SU-DHL-6 (cell line): ENCODE results near the gene UBASH3A.

Experiments
- H2AFZ ChIP-seq: fragments of 200-600 bp; sonication (generic); 2 replicates; pipeline ENCODE4 v1.6.1; 2014; ENCODE audit warnings: low read depth, mild to moderate bottlenecking, moderate library complexity, mixed read lengths, antibody characterized with exemption, low read length; ENCODE audit not compliant: severe bottlenecking
- H3F3A ChIP-seq: fragments of 200-600 bp; shearing (Covaris generic); 2 replicates; pipeline ENCODE4 v1.6.0; 2016; ENCODE audit warnings: antibody characterized with exemption, mild to moderate bottlenecking; ENCODE audit not compliant: insufficient read depth
- H3K27ac ChIP-seq: fragments of 200-600 bp; sonication (generic); 2 replicates; pipeline ENCODE4 v1.5.1; 2016; ENCODE audit warnings: low read depth, mild to moderate bottlenecking, low read length, moderate library complexity, mixed read lengths
- H3K27me3 ChIP-seq: fragments of 200-600 bp; sonication (generic), shearing (Covaris generic); 2 replicates; pipeline ENCODE4 v1.6.0; 2014; ENCODE audit warnings: mild to moderate bottlenecking, low read length
- H3K36me3 ChIP-seq: fragments of 200-600 bp; sonication (generic); 2 replicates; pipeline ENCODE4 v1.6.1; 2014; ENCODE audit warnings: mild to moderate bottlenecking, low read length, mixed read lengths
- H3K4me2 ChIP-seq: fragments of 300-600, 200-600 bp; shearing (Covaris generic), sonication (generic); 2 replicates; pipeline ENCODE4 v1.6.0; 2014; ENCODE audit warnings: low read length, low read depth, mild to moderate bottlenecking; ENCODE audit not compliant: poor library complexity, severe bottlenecking
- H3K4me3 ChIP-seq: fragments of 200-600 bp; sonication (generic); 2 replicates; pipeline ENCODE4 v1.5.1; 2014; ENCODE audit warnings: antibody characterized with exemption, low read length, mild to moderate bottlenecking, mixed read lengths; ENCODE audit not compliant: insufficient read depth, poor library complexity, severe bottlenecking
- H3K79me2 ChIP-seq: fragments of 200-600 bp; sonication (generic); 2 replicates; pipeline ENCODE4 v1.6.1; 2014; ENCODE audit warnings: mild to moderate bottlenecking, low read length, moderate library complexity; ENCODE audit not compliant: insufficient read depth
- H3K9ac ChIP-seq: fragments of 200-600 bp; sonication (generic); 2 replicates; pipeline ENCODE4 v1.7.0; 2014; ENCODE audit warnings: mild to moderate bottlenecking, low read length
- H3K9me2 ChIP-seq: fragments of 200-600 bp; sonication (generic); replicated peaks from 2 replicates; pipeline ENCODE4 v1.6.1; 2014; ENCODE audit warnings: low read length; ENCODE audit not compliant: insufficient read depth
- H3K9me3 ChIP-seq: fragments of 200-600 bp; sonication (generic); 2 replicates; pipeline ENCODE4 v1.6.1; 2014; ENCODE audit warnings: low read length, mixed read lengths; ENCODE audit not compliant: insufficient read depth
- H4K20me1 ChIP-seq: fragments of 200-600 bp; sonication (generic); 2 replicates; pipeline ENCODE4 v1.6.1; 2014; ENCODE audit warnings: low read depth, mild to moderate bottlenecking, antibody characterized with exemption, low read length, moderate library complexity, mixed read lengths
- EZH2phosphoT487 ChIP-seq: fragments of 200-600 bp; sonication (generic), shearing (Covaris generic); conservative IDR thresholded peaks from 2 replicates; pipeline ENCODE4 v1.6.1; 2018; ENCODE audit warnings: mild to moderate bottlenecking, antibody characterized with exemption, low read length, moderate library complexity, mixed read lengths
- TF ChIP-seq, protein P1 (sequence below): fragments of 200-600 bp; sonication (generic); IDR thresholded peaks from one replicate; pipeline ENCODE4 v1.5.1; 2017; ENCODE audit warnings: antibody characterized with exemption, mild to moderate bottlenecking, low read length, moderate library complexity; ENCODE audit not compliant: insufficient read depth, poor library complexity, severe bottlenecking

Gene UBASH3A

DNA sequence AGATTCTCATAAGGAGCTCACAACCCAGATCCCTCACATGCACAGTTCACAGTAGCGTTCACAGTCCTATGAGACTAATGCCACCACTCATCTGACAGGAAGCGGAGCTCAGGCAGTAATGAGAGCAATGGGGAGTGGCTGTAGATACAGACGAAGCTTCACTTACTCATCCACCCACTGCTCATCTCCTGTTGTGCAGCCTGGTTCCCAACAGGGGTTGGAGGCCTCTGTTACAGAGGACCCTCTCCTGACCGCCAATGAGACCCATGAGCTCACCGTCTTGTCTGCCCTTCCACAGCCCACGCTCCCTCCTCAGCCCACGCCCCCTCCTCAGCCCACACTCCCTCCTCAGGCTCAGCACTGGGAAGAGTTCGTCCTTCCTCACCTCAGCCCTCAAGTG, 52.8 kb downstream of the UBASH3A start:
- Histone ChIP-seq H3K79me2 (no peaks in the 10 kb centered on the region), H3K9ac (no peak overlapping the region), H3K9me3 (no peaks in the 10 kb centered on the region), H3K36me3 (no peaks in the 10 kb centered on the region), H3F3A (no peaks in the 10 kb centered on the region), H3K27me3 (no peaks in the 10 kb centered on the region), H4K20me1 (no peaks in the 10 kb centered on the region), H3K4me2 (no peak overlapping the region), H2AFZ (no peak overlapping the region), H3K9me2 (no peaks in the 10 kb centered on the region), H3K4me3 (no peak overlapping the region), H3K27ac (no peak overlapping the region)
- TF ChIP-seq, protein P1, sequence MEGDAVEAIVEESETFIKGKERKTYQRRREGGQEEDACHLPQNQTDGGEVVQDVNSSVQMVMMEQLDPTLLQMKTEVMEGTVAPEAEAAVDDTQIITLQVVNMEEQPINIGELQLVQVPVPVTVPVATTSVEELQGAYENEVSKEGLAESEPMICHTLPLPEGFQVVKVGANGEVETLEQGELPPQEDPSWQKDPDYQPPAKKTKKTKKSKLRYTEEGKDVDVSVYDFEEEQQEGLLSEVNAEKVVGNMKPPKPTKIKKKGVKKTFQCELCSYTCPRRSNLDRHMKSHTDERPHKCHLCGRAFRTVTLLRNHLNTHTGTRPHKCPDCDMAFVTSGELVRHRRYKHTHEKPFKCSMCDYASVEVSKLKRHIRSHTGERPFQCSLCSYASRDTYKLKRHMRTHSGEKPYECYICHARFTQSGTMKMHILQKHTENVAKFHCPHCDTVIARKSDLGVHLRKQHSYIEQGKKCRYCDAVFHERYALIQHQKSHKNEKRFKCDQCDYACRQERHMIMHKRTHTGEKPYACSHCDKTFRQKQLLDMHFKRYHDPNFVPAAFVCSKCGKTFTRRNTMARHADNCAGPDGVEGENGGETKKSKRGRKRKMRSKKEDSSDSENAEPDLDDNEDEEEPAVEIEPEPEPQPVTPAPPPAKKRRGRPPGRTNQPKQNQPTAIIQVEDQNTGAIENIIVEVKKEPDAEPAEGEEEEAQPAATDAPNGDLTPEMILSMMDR: no peak
- no peak for TF ChIP-seq EZH2phosphoT487

DNA sequence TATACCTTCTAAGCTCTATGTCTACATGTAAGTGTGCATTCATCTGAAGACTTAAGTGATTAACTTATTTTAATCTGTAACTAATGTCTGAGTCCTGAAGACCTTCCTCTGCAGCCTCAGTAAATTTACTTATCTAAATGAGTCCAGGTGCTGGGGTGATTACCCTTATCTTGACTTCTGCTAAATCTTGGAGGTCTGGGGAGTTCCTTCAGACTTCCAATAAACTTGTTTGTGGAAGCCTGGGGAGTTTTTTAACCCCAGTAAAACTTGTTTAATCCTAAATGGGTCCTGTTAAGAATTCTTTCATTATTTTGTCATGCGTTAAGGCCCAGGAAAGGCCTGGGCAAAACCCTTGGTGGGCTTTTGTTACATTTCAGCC, 55.4 kb downstream of the UBASH3A start:
- no peaks in the 10 kb centered on the region for H4K20me1 ChIP-seq
- H3K9ac ChIP-seq: no peak overlapping the region
- no peaks in the 10 kb centered on the region for H3K27me3 ChIP-seq
- TF ChIP-seq, protein P1: no peak
- TF ChIP-seq EZH2phosphoT487: no peak
- H3K9me2 ChIP-seq: no peaks in the 10 kb centered on the region
- no peaks in the 10 kb centered on the region for H3K36me3 ChIP-seq
- no peak overlapping the region for H3K27ac ChIP-seq
- H3K4me3 ChIP-seq: no peak overlapping the region
- no peaks in the 10 kb centered on the region for H3K9me3 ChIP-seq
- peaks cover 6% of the 10 kb centered on the region; the same call in 1 of the 2 replicates for H3F3A ChIP-seq
- H3K79me2 ChIP-seq: no peaks in the 10 kb centered on the region
- H3K4me2 ChIP-seq: no peak overlapping the region
- no peak overlapping the region for H2AFZ ChIP-seq

DNA sequence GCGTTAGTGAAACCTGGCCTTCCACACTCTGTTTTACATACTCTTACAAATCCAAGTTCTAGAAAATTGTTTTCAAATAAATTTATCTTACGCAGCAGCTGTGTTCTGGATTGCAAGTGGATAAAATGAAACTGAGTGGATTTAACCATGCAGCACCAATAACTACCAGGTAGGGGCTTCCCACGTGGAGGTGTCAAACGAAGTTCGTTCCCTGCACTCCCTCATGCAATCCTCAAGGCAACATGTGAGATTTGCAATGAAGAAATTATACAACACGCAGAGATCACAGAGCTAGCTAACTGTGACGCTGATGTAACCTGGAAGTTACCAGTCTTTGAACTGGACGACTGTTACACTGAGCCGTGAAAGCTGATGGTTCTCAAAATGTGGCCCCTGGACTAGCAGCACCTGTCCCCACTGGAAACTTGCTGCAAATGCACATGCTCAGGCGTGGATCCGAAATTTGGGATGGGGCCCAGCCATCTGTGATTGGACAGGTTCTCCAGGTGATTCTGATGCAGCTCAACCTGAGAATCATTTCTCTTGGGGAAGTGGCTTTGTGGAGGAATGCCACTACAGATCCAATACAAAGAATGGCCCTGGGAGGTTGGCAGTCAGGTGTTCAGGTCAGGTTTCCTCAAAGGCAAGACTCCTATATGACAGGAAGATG, 56.0 kb downstream of the UBASH3A start:
- no peaks in the 10 kb centered on the region for H3K27me3 ChIP-seq
- H3K9me3 ChIP-seq: no peaks in the 10 kb centered on the region
- H4K20me1 ChIP-seq: no peaks in the 10 kb centered on the region
- peak overlapping the region; percentile 39 for H3K4me2 ChIP-seq
- H3K9ac ChIP-seq: no peak overlapping the region
- no peaks in the 10 kb centered on the region for H3K36me3 ChIP-seq
- H3K27ac ChIP-seq: no peak overlapping the region
- H3F3A ChIP-seq: peaks cover 6% of the 10 kb centered on the region; the same call in 1 of the 2 replicates
- H3K4me3 ChIP-seq: no peak overlapping the region
- TF ChIP-seq, protein P1: no peak
- TF ChIP-seq EZH2phosphoT487: no peak
- H2AFZ ChIP-seq: no peak overlapping the region
- H3K9me2 ChIP-seq: no peaks in the 10 kb centered on the region
- no peaks in the 10 kb centered on the region for H3K79me2 ChIP-seq
